ENCODE results near the gene MYCN. TPM values are rescaled to one million over a fixed set of nuclear protein-coding genes. Genes with fewer than 3 reads are reported as not detected.
"Not testable (repeated sequence)": the region's sequence is repeated elsewhere in the genome, so short reads cannot be mapped to it uniquely, and the experiment has no call there.

Gene MYCN
- total and polyA plus RNA-seq, 9 donors = 1.2 to 7.0 (median 2.7) TPM

DNA sequence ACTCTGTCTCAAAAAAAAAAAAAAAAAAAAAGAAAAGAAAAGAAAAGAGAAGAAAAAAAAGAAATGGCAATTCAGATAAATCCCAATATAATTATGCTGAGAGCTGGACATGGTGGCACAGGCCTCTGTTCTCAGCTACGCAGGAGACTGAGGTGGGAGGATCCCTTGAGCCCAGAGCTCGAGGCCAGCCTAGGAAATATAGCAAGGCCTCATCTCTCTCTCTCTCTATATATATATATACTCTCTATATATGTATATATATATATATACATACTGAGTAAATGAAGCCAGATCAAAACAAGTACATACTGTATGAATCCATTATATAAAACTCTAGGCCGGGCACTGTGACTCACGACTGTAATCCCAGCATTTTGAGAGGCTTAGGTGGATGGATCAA lies 30.6 kb upstream of the MYCN start:
- no peak for DNase-seq
- Histone ChIP-seq H3K36me3 (no peaks in the 10 kb centered on the region), H3K4me3 (no peak overlapping the region), H3K4me1 (ENCODE audit: insufficient read depth) (peaks cover 4% of the 10 kb centered on the region), H3K9me3 (no peaks in the 10 kb centered on the region), H3K27me3 (no peaks in the 10 kb centered on the region), H3K27ac (no peak overlapping the region)
- WGBS, 3 donors = 92 to 97% (median 97%) methylated on average over 4 of the region's 4 CpGs
- TF ChIP-seq EP300 (IDR thresholded peaks at IDR 0.05) (no peak), POLR2A (IDR thresholded peaks at IDR 0.05) (no peak)
- TF ChIP-seq, protein P1, sequence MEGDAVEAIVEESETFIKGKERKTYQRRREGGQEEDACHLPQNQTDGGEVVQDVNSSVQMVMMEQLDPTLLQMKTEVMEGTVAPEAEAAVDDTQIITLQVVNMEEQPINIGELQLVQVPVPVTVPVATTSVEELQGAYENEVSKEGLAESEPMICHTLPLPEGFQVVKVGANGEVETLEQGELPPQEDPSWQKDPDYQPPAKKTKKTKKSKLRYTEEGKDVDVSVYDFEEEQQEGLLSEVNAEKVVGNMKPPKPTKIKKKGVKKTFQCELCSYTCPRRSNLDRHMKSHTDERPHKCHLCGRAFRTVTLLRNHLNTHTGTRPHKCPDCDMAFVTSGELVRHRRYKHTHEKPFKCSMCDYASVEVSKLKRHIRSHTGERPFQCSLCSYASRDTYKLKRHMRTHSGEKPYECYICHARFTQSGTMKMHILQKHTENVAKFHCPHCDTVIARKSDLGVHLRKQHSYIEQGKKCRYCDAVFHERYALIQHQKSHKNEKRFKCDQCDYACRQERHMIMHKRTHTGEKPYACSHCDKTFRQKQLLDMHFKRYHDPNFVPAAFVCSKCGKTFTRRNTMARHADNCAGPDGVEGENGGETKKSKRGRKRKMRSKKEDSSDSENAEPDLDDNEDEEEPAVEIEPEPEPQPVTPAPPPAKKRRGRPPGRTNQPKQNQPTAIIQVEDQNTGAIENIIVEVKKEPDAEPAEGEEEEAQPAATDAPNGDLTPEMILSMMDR (IDR thresholded peaks at IDR 0.05) = no peak
- intact Hi-C loops (cut with DNase I) = no loop called here

GRCh38 chr2:15911270-15911669 lies 29.1 kb upstream of the MYCN start:
- H3K4me3 ChIP-seq; H3K4me1 ChIP-seq (ENCODE audit: insufficient read depth); H3K27me3 ChIP-seq; H3K36me3 ChIP-seq; DNase-seq; H3K9me3 ChIP-seq; H3K27ac ChIP-seq; intact Hi-C loops (cut with DNase I): not testable (repeated sequence)
- 94 to 97% (median 95%) methylated on average over 3 of the region's 3 CpGs for WGBS, 3 donors

- Histone ChIP-seq H3K4me3 (no peak overlapping the region), H3K27ac (no peak overlapping the region), H3K36me3 (no peaks in the 10 kb centered on the region), H3K27me3 (no peaks in the 10 kb centered on the region), H3K4me1 (ENCODE audit: insufficient read depth) (peaks cover 7% of the 10 kb centered on the region), H3K9me3 (no peaks in the 10 kb centered on the region)
- no peak for DNase-seq
- TF ChIP-seq EP300 (IDR thresholded peaks at IDR 0.05) = no peak
- TF ChIP-seq POLR2A (IDR thresholded peaks at IDR 0.05) = no peak
- TF ChIP-seq, protein P1 (IDR thresholded peaks at IDR 0.05) = no peak
- WGBS, 3 donors = 36 to 56% (median 48%) methylated on average over 3 of the region's 3 CpGs
- intact Hi-C loops (cut with DNase I) = no loop called here
Observed at GRCh38 chr2:15911686-15912085, 28.7 kb upstream of the MYCN start.

- no peaks in the 10 kb centered on the region for H3K9me3 ChIP-seq
- H3K27ac ChIP-seq = no peak overlapping the region
- peaks cover 7% of the 10 kb centered on the region for H3K4me1 ChIP-seq (ENCODE audit: insufficient read depth)
- no peaks in the 10 kb centered on the region for H3K27me3 ChIP-seq
- no peak overlapping the region for H3K4me3 ChIP-seq
- TF ChIP-seq POLR2A (IDR thresholded peaks at IDR 0.05) (no peak), EP300 (IDR thresholded peaks at IDR 0.05) (no peak)
- TF ChIP-seq, protein P1 (IDR thresholded peaks at IDR 0.05) = no peak
- intact Hi-C loops (cut with DNase I) = no loop called here
- H3K36me3 ChIP-seq = no peaks in the 10 kb centered on the region
- peak; percentile 72 to 86 (median 80) for DNase-seq
- WGBS, 3 donors = 0 to 3% (median 3%) methylated on average over 10 of the region's 10 CpGs
Observed at GRCh38 chr2:15912203-15912602, 28.1 kb upstream of the MYCN start.

GRCh38 chr2:15913146-15913545 lies 27.2 kb upstream of the MYCN start:
- Histone ChIP-seq H3K4me3 (no peak overlapping the region), H3K36me3 (no peaks in the 10 kb centered on the region), H3K9me3 (no peaks in the 10 kb centered on the region), H3K4me1 (ENCODE audit: insufficient read depth) (peaks cover 7% of the 10 kb centered on the region), H3K27ac (no peak overlapping the region), H3K27me3 (no peaks in the 10 kb centered on the region)
- WGBS, 3 donors = 80 to 85% (median 84%) methylated on average over 9 of the region's 9 CpGs
- TF ChIP-seq, protein P1 (IDR thresholded peaks at IDR 0.05) = no peak
- TF ChIP-seq EP300 (IDR thresholded peaks at IDR 0.05) (no peak), POLR2A (IDR thresholded peaks at IDR 0.05) (no peak)
- no peak for DNase-seq
- intact Hi-C loops (cut with DNase I) = no loop called here

Data from ovary (tissue), 9 donors.